Measurements from ENCODE around the gene SCT. TPM values are rescaled to one million over a fixed set of nuclear protein-coding genes. Genes with fewer than 3 reads are reported as not detected.

The SCT gene
- total and polyA plus RNA-seq, 4 donors, result not detected

DNA sequence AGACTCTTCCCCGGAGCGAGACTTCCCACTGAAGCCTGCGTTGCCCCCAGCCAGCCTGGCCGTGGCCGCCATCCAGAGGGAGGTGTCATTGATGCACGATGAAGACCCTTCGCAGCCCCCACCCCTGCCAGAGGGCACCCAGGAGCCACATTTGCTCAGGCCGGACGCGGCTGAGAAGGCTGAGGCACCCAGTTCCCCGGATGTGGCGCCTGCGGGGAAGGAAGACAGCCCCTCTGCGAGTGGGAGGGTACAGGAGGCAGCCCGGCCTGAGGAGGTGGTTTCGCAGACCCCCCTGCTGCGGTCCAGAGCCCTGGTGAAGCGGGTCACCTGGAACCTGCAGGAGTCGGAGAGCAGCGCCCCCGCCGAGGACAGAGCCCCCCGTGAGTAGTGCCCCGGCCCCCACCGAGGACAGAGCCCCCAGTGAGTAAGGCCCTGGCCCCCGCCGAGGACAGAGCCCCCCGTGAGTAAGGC is 17.6 kb downstream of the SCT start:
- Histone ChIP-seq H3K4me1 (ENCODE audit: control insufficient read depth in 4 of 4, insufficient read depth in 4 of 4, low read length in 3 of 4) (peaks cover 22 to 83% (median 52%) of the 10 kb centered on the region in 4 donors), H3K27me3 (ENCODE audit: control insufficient read depth in 4 of 4, insufficient read depth in 4 of 4, low read length in 3 of 4) (no peaks in the 10 kb centered on the region), H3K9ac (ENCODE audit: low read depth in 1 of 2, low read length in 2 of 2) (no peak overlapping the region), H3K27ac (ENCODE audit: low read depth in 1 of 2, low read length in 2 of 2) (no peak overlapping the region), H3K36me3 (ENCODE audit: control insufficient read depth in 4 of 4, insufficient read depth in 3 of 4, low read depth in 1 of 4, low read length in 3 of 4) (peaks cover 20 to 55% (median 38%) of the 10 kb centered on the region in 4 donors), H3K9me3 (ENCODE audit: control insufficient read depth in 4 of 4, low read length in 3 of 4) (no peaks in the 10 kb centered on the region), H3K4me3 (ENCODE audit: low read depth in 1 of 3, low read length in 3 of 3) (no peak overlapping the region)
- no peak for DNase-seq (ENCODE audit: low spot score)
- no peak for TF ChIP-seq MAX (IDR thresholded peaks at IDR 0.05)
- no peak for TF ChIP-seq RAD21 (IDR thresholded peaks at IDR 0.05)
- no peak for TF ChIP-seq HNF4G (IDR thresholded peaks at IDR 0.05)
- no peak for TF ChIP-seq JUND (IDR thresholded peaks at IDR 0.05)
- TF ChIP-seq, protein P1, sequence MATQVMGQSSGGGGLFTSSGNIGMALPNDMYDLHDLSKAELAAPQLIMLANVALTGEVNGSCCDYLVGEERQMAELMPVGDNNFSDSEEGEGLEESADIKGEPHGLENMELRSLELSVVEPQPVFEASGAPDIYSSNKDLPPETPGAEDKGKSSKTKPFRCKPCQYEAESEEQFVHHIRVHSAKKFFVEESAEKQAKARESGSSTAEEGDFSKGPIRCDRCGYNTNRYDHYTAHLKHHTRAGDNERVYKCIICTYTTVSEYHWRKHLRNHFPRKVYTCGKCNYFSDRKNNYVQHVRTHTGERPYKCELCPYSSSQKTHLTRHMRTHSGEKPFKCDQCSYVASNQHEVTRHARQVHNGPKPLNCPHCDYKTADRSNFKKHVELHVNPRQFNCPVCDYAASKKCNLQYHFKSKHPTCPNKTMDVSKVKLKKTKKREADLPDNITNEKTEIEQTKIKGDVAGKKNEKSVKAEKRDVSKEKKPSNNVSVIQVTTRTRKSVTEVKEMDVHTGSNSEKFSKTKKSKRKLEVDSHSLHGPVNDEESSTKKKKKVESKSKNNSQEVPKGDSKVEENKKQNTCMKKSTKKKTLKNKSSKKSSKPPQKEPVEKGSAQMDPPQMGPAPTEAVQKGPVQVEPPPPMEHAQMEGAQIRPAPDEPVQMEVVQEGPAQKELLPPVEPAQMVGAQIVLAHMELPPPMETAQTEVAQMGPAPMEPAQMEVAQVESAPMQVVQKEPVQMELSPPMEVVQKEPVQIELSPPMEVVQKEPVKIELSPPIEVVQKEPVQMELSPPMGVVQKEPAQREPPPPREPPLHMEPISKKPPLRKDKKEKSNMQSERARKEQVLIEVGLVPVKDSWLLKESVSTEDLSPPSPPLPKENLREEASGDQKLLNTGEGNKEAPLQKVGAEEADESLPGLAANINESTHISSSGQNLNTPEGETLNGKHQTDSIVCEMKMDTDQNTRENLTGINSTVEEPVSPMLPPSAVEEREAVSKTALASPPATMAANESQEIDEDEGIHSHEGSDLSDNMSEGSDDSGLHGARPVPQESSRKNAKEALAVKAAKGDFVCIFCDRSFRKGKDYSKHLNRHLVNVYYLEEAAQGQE (IDR thresholded peaks at IDR 0.05), result no peak
- TF ChIP-seq EGR1 (IDR thresholded peaks at IDR 0.05; ENCODE audit: low read depth in 2 of 2), result no peak
- TF ChIP-seq, protein P2, sequence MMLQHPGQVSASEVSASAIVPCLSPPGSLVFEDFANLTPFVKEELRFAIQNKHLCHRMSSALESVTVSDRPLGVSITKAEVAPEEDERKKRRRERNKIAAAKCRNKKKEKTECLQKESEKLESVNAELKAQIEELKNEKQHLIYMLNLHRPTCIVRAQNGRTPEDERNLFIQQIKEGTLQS (IDR thresholded peaks at IDR 0.05), result no peak
- TF ChIP-seq, protein P3, sequence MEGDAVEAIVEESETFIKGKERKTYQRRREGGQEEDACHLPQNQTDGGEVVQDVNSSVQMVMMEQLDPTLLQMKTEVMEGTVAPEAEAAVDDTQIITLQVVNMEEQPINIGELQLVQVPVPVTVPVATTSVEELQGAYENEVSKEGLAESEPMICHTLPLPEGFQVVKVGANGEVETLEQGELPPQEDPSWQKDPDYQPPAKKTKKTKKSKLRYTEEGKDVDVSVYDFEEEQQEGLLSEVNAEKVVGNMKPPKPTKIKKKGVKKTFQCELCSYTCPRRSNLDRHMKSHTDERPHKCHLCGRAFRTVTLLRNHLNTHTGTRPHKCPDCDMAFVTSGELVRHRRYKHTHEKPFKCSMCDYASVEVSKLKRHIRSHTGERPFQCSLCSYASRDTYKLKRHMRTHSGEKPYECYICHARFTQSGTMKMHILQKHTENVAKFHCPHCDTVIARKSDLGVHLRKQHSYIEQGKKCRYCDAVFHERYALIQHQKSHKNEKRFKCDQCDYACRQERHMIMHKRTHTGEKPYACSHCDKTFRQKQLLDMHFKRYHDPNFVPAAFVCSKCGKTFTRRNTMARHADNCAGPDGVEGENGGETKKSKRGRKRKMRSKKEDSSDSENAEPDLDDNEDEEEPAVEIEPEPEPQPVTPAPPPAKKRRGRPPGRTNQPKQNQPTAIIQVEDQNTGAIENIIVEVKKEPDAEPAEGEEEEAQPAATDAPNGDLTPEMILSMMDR (IDR thresholded peaks at IDR 0.05; ENCODE audit: low read depth, low read length, missing input control), result no peak
- no peak for TF ChIP-seq HNF4A (conservative IDR thresholded peaks at IDR 0.05)
- TF ChIP-seq TAF1 (conservative IDR thresholded peaks at IDR 0.05), result no peak
- no peak for TF ChIP-seq RXRA (IDR thresholded peaks at IDR 0.05)
- TF ChIP-seq FOXA1 (IDR thresholded peaks at IDR 0.05), result no peak
- TF ChIP-seq FOXA2 (IDR thresholded peaks at IDR 0.05), result no peak
- no peak for TF ChIP-seq GABPA (IDR thresholded peaks at IDR 0.05 in 1 of 2, conservative IDR thresholded peaks at IDR 0.05 in 1 of 2)
- no peak for TF ChIP-seq NR2F2 (IDR thresholded peaks at IDR 0.05)
- 93% methylated on average over 28 of the region's 28 CpGs for WGBS

DNA sequence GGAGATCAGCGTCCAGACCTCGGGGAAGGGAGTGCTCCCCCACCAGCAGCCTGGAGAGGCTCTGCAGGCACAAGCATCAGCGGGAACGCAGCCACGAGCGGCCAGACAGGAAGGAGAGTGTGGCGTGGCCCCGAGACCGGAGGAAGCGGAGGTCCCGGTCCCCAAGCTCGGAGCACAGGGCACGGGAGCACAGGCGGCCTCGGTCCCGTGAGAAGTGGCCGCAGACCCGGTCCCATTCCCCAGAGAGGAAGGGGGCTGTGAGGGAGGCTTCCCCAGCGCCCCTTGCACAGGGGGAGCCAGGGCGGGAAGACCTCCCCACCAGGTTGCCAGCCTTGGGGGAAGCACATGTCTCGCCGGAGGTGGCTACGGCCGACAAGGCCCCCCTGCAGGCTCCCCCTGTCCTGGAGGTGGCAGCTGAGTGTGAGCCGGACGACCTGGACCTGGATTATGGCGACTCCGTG is 18.2 kb downstream of the SCT start:
- Histone ChIP-seq H3K27ac (ENCODE audit: low read depth in 1 of 2, low read length in 2 of 2) (no peak overlapping the region), H3K36me3 (ENCODE audit: control insufficient read depth in 4 of 4, insufficient read depth in 3 of 4, low read depth in 1 of 4, low read length in 3 of 4) (peaks cover 23 to 60% (median 39%) of the 10 kb centered on the region in 4 donors), H3K9me3 (ENCODE audit: control insufficient read depth in 4 of 4, low read length in 3 of 4) (no peaks in the 10 kb centered on the region), H3K9ac (ENCODE audit: low read depth in 1 of 2, low read length in 2 of 2) (no peak overlapping the region), H3K27me3 (ENCODE audit: control insufficient read depth in 4 of 4, insufficient read depth in 4 of 4, low read length in 3 of 4) (no peaks in the 10 kb centered on the region), H3K4me1 (ENCODE audit: control insufficient read depth in 4 of 4, insufficient read depth in 4 of 4, low read length in 3 of 4) (peaks cover 22 to 81% (median 47%) of the 10 kb centered on the region in 4 donors), H3K4me3 (ENCODE audit: low read depth in 1 of 3, low read length in 3 of 3) (no peak overlapping the region)
- DNase-seq (ENCODE audit: low spot score), result no peak
- WGBS, result 81% methylated on average over 28 of the region's 28 CpGs
- TF ChIP-seq NR2F2 (IDR thresholded peaks at IDR 0.05) (peak; percentile 18), FOXA2 (IDR thresholded peaks at IDR 0.05) (no peak)
